Activated naive CD8-positive, alpha-beta T cell treated with anti-CD3 and anti-CD28 coated beads, Interleukin-2, amount 10 ng/mL, durations not matched to agents 7 days and 5 days (primary cell): ENCODE measurements around the gene MECR. TPM values are rescaled to one million over a fixed set of nuclear protein-coding genes. Genes with fewer than 3 reads are reported as not detected.
A peak's percentile ranks its signal among the peaks of the same experiment; 100 is the strongest.

ENCODE experiments used
- ATAC-seq: fragments of 150-1000 bp; cut with Tn5 transposase; one replicate; pipeline ENCODE4 v1.10.0; 2021; ENCODE audit warnings: low read depth, moderate library complexity
- POLR2A ChIA-PET: fragments of 350-600 bp; sonication (Branson Sonifier 250); formaldehyde crosslinking; loops from one replicate; lab custom pipeline; 2021; ENCODE audit warnings: antibody characterized with exemption; lab: Charles Lee
- DNase-seq: peaks from one replicate; pipeline ENCODE4 v3.0.0; 2021
- H3K27ac Mint-ChIP-seq: one replicate; pipeline ENCODE4 v1.8.0; 2022; ENCODE audit warnings: mild to moderate bottlenecking, mixed read lengths
- H3K27me3 Mint-ChIP-seq: one replicate; pipeline ENCODE4 v1.8.0; 2022; ENCODE audit warnings: mild to moderate bottlenecking, moderate library complexity, mixed read lengths
- H3K36me3 Mint-ChIP-seq: one replicate; pipeline ENCODE4 v1.8.0; 2021; ENCODE audit warnings: mild to moderate bottlenecking, mixed read lengths
- H3K4me1 Mint-ChIP-seq: one replicate; pipeline ENCODE4 v1.8.0; 2021; ENCODE audit warnings: mixed read lengths
- H3K4me3 Mint-ChIP-seq: one replicate; pipeline ENCODE4 v1.8.0; 2022; ENCODE audit warnings: mild to moderate bottlenecking, moderate library complexity, mixed read lengths
- H3K9me3 Mint-ChIP-seq: one replicate; pipeline ENCODE4 v1.8.0; 2021; ENCODE audit warnings: mixed read lengths
- total RNA-seq, 2 experiments: library from RNA; stranded (reverse); gene quantifications; one replicate each; pipeline ENCODE4 v1.2.3, GENCODE V29; 2021

The MECR gene
- total RNA-seq, 2 experiments from 2014 or later: 17.0 to 17.1 TPM

GRCh38 chr1:29249170-29249691, 18.5 kb upstream of the MECR start:
- Mint-ChIP-seq H3K27ac (no peak overlapping the region), H3K4me3 (no peak overlapping the region), H3K4me1 (no peaks in the 10 kb centered on the region), H3K9me3 (no peaks in the 10 kb centered on the region), H3K27me3 (peaks cover 2% of the 10 kb centered on the region), H3K36me3 (no peaks in the 10 kb centered on the region)
- POLR2A ChIA-PET: no interaction called here
- no peak for DNase-seq
- ATAC-seq: no peak

- POLR2A ChIA-PET: interaction anchor here (0.9 kb wide), 1 partner anchor 17 kb away, joined by 3 read pairs; no protein-coding TSS in a partner anchor
- H3K27ac Mint-ChIP-seq: no peak overlapping the region
- ATAC-seq: no peak
- H3K36me3 Mint-ChIP-seq: no peaks in the 10 kb centered on the region
- H3K4me1 Mint-ChIP-seq: no peaks in the 10 kb centered on the region
- H3K9me3 Mint-ChIP-seq: no peaks in the 10 kb centered on the region
- peaks cover 2% of the 10 kb centered on the region for H3K27me3 Mint-ChIP-seq
- no peak overlapping the region for H3K4me3 Mint-ChIP-seq
- no peak for DNase-seq
Observed at GRCh38 chr1:29248409-29248808, 17.7 kb upstream of the MECR start.

GRCh38 chr1:29247571-29248273, 17.0 kb upstream of the MECR start:
- DNase-seq (no peak), ATAC-seq (no peak)
- Mint-ChIP-seq H3K4me1 (no peaks in the 10 kb centered on the region), H3K9me3 (no peaks in the 10 kb centered on the region), H3K27ac (no peak overlapping the region), H3K27me3 (peaks cover 2% of the 10 kb centered on the region), H3K36me3 (no peaks in the 10 kb centered on the region), H3K4me3 (no peak overlapping the region)
- POLR2A ChIA-PET: interaction anchor here (0.6 to 0.9 kb wide), 2 partner anchors 17 to 495 kb away, joined by 3 to 6 read pairs; no protein-coding TSS in a partner anchor

GRCh38 chr1:29247044-29247443, 16.3 kb upstream of the MECR start:
- ATAC-seq (no peak), DNase-seq (no peak)
- Mint-ChIP-seq H3K4me1 (no peaks in the 10 kb centered on the region), H3K4me3 (no peak overlapping the region), H3K36me3 (no peaks in the 10 kb centered on the region), H3K9me3 (no peaks in the 10 kb centered on the region), H3K27me3 (peaks cover 2% of the 10 kb centered on the region), H3K27ac (no peak overlapping the region)
- POLR2A ChIA-PET: interaction anchor here (0.6 kb wide), 1 partner anchor 494 kb away, joined by 6 read pairs; no protein-coding TSS in a partner anchor

GRCh38 chr1:29245876-29246275, 15.1 kb upstream of the MECR start:
- Mint-ChIP-seq H3K4me3 (no peak overlapping the region), H3K4me1 (no peaks in the 10 kb centered on the region), H3K27ac (no peak overlapping the region), H3K27me3 (peaks cover 9% of the 10 kb centered on the region), H3K36me3 (no peaks in the 10 kb centered on the region), H3K9me3 (no peaks in the 10 kb centered on the region)
- POLR2A ChIA-PET: no interaction called here
- no peak for DNase-seq
- ATAC-seq: peak; percentile 45

- no peak overlapping the region for H3K27ac Mint-ChIP-seq
- no peak overlapping the region for H3K4me3 Mint-ChIP-seq
- H3K9me3 Mint-ChIP-seq: no peaks in the 10 kb centered on the region
- H3K4me1 Mint-ChIP-seq: no peaks in the 10 kb centered on the region
- no peaks in the 10 kb centered on the region for H3K36me3 Mint-ChIP-seq
- peaks cover 12% of the 10 kb centered on the region for H3K27me3 Mint-ChIP-seq
- DNase-seq (no peak), ATAC-seq (no peak)
- POLR2A ChIA-PET: no interaction called here
Observed at GRCh38 chr1:29245261-29245660, 14.5 kb upstream of the MECR start.

GRCh38 chr1:29243871-29244200, 13.1 kb upstream of the MECR start:
- Mint-ChIP-seq H3K27me3 (peaks cover 26% of the 10 kb centered on the region), H3K9me3 (no peaks in the 10 kb centered on the region), H3K27ac (no peak overlapping the region), H3K4me1 (no peaks in the 10 kb centered on the region), H3K36me3 (no peaks in the 10 kb centered on the region), H3K4me3 (no peak overlapping the region)
- no peak for DNase-seq
- POLR2A ChIA-PET: no interaction called here
- no peak for ATAC-seq

GRCh38 chr1:29243023-29243870, 12.5 kb upstream of the MECR start:
- Mint-ChIP-seq H3K9me3 (no peaks in the 10 kb centered on the region), H3K27ac (no peak overlapping the region), H3K4me1 (peaks cover 2% of the 10 kb centered on the region), H3K27me3 (peaks cover 32% of the 10 kb centered on the region), H3K36me3 (no peaks in the 10 kb centered on the region), H3K4me3 (no peak overlapping the region)
- ATAC-seq (no peak), DNase-seq (no peak)
- POLR2A ChIA-PET: no interaction called here

- DNase-seq: no peak
- Mint-ChIP-seq H3K4me3 (no peak overlapping the region), H3K27ac (no peak overlapping the region), H3K27me3 (peaks cover 44% of the 10 kb centered on the region), H3K36me3 (peaks cover 2% of the 10 kb centered on the region), H3K9me3 (no peaks in the 10 kb centered on the region), H3K4me1 (peaks cover 9% of the 10 kb centered on the region)
- POLR2A ChIA-PET: no interaction called here
- no peak for ATAC-seq
Observed at GRCh38 chr1:29240986-29241385, 10.3 kb upstream of the MECR start.

GRCh38 chr1:29240400-29240837, 9.7 kb upstream of the MECR start:
- Mint-ChIP-seq H3K27me3 (peaks cover 47% of the 10 kb centered on the region), H3K27ac (no peak overlapping the region), H3K4me1 (peaks cover 12% of the 10 kb centered on the region), H3K36me3 (peaks cover 2% of the 10 kb centered on the region), H3K4me3 (no peak overlapping the region), H3K9me3 (no peaks in the 10 kb centered on the region)
- no peak for ATAC-seq
- no peak for DNase-seq
- POLR2A ChIA-PET: no interaction called here

- no peaks in the 10 kb centered on the region for H3K9me3 Mint-ChIP-seq
- no peak overlapping the region for H3K4me3 Mint-ChIP-seq
- DNase-seq (no peak), ATAC-seq (no peak)
- peaks cover 12% of the 10 kb centered on the region for H3K4me1 Mint-ChIP-seq
- H3K27ac Mint-ChIP-seq: no peak overlapping the region
- POLR2A ChIA-PET: no interaction called here
- H3K27me3 Mint-ChIP-seq: peaks cover 56% of the 10 kb centered on the region
- peaks cover 2% of the 10 kb centered on the region for H3K36me3 Mint-ChIP-seq
Observed at GRCh38 chr1:29239142-29239541, 8.4 kb upstream of the MECR start.

GRCh38 chr1:29238620-29239002, 7.9 kb upstream of the MECR start:
- Mint-ChIP-seq H3K4me3 (peak overlapping the region; percentile 53), H3K9me3 (no peaks in the 10 kb centered on the region), H3K27ac (no peak overlapping the region), H3K27me3 (peaks cover 58% of the 10 kb centered on the region), H3K4me1 (peaks cover 12% of the 10 kb centered on the region), H3K36me3 (peaks cover 2% of the 10 kb centered on the region)
- DNase-seq (no peak), ATAC-seq (no peak)
- POLR2A ChIA-PET: no interaction called here

- Mint-ChIP-seq H3K27me3 (peaks cover 58% of the 10 kb centered on the region), H3K4me3 (peak overlapping the region; percentile 50), H3K36me3 (peaks cover 2% of the 10 kb centered on the region), H3K4me1 (peaks cover 12% of the 10 kb centered on the region), H3K27ac (no peak overlapping the region), H3K9me3 (no peaks in the 10 kb centered on the region)
- DNase-seq: peak; percentile 41
- POLR2A ChIA-PET: no interaction called here
- no peak for ATAC-seq
Observed at GRCh38 chr1:29237852-29238619, 7.3 kb upstream of the MECR start.
